Bronchial epithelial cell (primary cell): ENCODE measurements around the gene ADIPOR2. TPM values are rescaled to one million over a fixed set of nuclear protein-coding genes. Genes with fewer than 3 reads are reported as not detected.
A peak's percentile ranks its signal among the peaks of the same experiment; 100 is the strongest.

Experiments
- DNase-seq: peaks from one replicate; pipeline ENCODE4 v3.0.0-alpha.2; 2010; ENCODE audit warnings: low read depth
- FAIRE-seq: peaks from 2 replicates; lab custom pipeline; 2011; peaks lifted over from hg19 to GRCh38; lab: Jason Lieb, UNC
- H3K27me3 ChIP-seq: 2 replicates; pipeline ENCODE4 v1.5.1; 2011; ENCODE audit warnings: low read length; ENCODE audit not compliant: control insufficient read depth, insufficient read depth
- H3K36me3 ChIP-seq: 2 replicates; pipeline ENCODE4 v1.5.1; 2011; ENCODE audit warnings: low read length; ENCODE audit not compliant: control insufficient read depth, insufficient read depth
- H3K4me3 ChIP-seq: 2 replicates; pipeline ENCODE4 v1.5.1; 2011; ENCODE audit warnings: mild to moderate bottlenecking, low read depth, low read length, control low read depth
- CTCF ChIP-seq: IDR thresholded peaks from 2 replicates; pipeline ENCODE4 v1.5.1; 2011; ENCODE audit warnings: mild to moderate bottlenecking, moderate library complexity, low read length, control low read depth, inconsistent platforms; ENCODE audit not compliant: insufficient read depth, severe bottlenecking
- total RNA-seq: library from RNA; depleted of rRNA; stranded (reverse); fragments of >200 nt; gene quantifications from 2 replicates; pipeline ENCODE4 v1.2.1, GENCODE V29; 2014

ADIPOR2 gene, protein sequence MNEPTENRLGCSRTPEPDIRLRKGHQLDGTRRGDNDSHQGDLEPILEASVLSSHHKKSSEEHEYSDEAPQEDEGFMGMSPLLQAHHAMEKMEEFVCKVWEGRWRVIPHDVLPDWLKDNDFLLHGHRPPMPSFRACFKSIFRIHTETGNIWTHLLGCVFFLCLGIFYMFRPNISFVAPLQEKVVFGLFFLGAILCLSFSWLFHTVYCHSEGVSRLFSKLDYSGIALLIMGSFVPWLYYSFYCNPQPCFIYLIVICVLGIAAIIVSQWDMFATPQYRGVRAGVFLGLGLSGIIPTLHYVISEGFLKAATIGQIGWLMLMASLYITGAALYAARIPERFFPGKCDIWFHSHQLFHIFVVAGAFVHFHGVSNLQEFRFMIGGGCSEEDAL
- 41.6 and 61.2 TPM in 2 replicates for total RNA-seq

DNA sequence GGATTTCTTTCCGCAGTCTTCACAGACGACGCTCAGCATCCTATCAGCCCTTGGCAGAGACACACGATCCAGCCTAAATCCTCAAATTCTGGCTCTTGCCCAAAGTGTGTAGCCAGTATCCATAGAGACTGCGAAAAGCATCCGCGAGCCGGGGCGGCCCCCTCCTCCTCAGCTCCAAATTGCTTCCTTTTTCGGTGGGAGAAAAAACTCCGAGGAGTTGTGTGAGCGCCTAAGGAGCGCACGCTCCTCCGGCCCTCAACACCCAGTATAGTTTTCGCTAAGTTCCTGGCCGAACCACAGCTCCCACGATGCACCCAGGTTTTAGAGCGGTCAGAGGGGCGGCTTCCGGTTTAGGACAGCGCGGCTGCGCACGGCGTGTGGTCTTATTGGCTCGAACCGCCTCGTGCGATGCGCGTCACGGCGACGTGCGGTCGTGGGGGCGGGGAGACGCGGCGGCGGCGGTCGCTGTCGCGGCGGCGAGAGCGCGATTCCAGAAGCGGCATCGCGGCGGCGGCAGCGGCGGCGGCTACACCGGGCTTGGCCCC, at the start of gene ADIPOR2:
TSS of gene ADIPOR2 (plus strand) at position 493 of the 545 bp plus-strand sequence. CDS start 63,274 bp downstream, outside the sequence.
- no peak for TF ChIP-seq CTCF
- no peak for FAIRE-seq
- peak; percentile 90 for DNase-seq
- H3K4me3 ChIP-seq: peak within 1 kb of the TSS; percentile 98
- no peaks in the 10 kb centered on the region for H3K36me3 ChIP-seq
- no peaks in the 10 kb centered on the region for H3K27me3 ChIP-seq

DNA sequence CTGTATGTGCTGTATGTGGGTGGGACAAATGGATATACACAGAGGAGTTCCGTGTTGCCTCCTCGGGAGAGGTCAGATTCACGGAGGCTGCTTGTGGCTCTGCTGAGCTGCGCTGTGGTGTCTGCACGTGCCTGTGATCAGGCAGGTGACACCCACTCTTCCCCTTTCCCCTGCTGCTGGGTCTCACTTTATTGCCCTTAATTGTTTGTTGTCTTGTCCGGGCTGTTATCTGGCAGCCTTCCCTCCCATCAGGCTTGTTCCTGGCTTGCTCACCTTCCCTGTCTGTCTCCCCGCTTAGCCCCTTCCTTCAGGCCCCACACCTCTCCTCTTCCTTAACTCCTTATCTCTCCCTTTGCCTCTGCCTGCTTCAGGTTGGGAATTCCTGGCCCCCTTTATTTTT, 48.4 kb upstream of the ADIPOR2 start:
- FAIRE-seq (peak; percentile 60), DNase-seq (no peak)
- no peak overlapping the region for H3K4me3 ChIP-seq
- no peak for TF ChIP-seq CTCF
- H3K36me3 ChIP-seq: no peaks in the 10 kb centered on the region
- H3K27me3 ChIP-seq: no peaks in the 10 kb centered on the region

DNA sequence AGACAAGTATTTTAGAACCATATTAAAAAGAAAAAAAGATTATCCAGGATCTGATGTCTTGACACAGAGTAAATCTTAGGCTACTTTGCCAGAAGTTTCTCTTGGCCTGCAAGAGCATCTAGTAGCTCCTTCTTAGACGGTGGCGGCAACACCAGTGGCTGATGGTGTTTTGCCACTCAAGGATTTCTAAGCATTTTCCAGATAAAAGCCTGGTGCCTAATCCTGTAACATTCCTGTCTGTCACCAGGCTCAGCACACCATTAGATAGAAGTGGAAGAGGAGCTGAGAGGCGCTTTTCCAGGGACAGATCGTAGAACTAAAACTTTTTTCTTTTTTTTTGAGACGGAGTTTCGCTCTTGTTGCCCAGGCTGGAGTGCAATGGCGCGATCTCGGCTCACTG, 47.8 kb upstream of the ADIPOR2 start:
- DNase-seq (no peak), FAIRE-seq (no peak)
- Histone ChIP-seq H3K4me3 (no peak overlapping the region), H3K36me3 (no peaks in the 10 kb centered on the region), H3K27me3 (no peaks in the 10 kb centered on the region)
- no peak for TF ChIP-seq CTCF

- TF ChIP-seq CTCF: no peak
- Histone ChIP-seq H3K27me3 (no peaks in the 10 kb centered on the region), H3K36me3 (no peaks in the 10 kb centered on the region), H3K4me3 (no peak overlapping the region)
- no peak for FAIRE-seq
- no peak for DNase-seq
These were observed 46.9 kb upstream of the ADIPOR2 start for GRCh38 chr12:1643905-1644533.

DNA sequence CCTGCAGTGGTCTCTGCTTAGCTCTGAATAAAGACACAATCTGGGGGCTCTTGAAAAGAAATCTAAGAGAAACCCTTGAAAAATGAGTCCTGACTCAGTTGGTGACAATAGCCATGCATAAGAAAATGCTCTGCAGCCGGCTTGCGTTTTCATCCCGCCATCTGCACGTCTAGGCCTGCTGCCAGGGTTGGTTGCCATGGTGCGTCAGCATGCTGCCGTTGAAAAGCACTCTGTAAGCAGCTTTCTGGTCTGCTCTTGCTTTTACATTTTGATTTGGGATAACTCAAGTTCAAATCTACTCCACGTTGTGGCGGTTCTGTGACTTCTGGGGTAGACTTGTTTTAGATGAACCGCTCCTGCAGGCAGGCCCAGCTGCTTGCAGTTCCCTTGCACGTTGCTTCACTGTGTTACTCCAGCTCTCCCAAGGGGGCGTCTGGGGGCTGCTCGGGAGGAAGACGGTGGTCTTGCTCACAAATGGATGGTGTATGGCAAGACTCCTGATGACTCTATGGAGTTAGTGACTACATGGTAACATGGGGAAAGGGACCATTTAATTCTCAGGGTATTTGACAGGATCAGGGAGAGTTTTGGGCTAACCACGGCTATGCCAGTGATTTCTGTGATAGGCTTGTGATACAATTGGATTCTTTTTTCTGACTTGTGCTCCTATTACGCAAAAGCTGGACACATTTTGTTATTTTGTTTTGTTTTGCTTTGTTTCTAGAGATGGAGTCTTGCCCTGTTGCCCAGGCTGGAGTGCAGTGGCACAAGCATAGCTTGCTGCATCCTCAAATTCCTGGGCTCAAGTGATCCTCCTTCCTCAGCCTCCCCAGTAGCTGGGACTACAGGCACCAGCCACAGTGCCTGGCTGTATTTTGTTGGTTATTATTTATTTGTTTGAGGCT, 46.1 kb upstream of the ADIPOR2 start:
- peak; percentile 66 for DNase-seq
- FAIRE-seq: no peak
- no peaks in the 10 kb centered on the region for H3K36me3 ChIP-seq
- no peak for TF ChIP-seq CTCF
- no peak overlapping the region for H3K4me3 ChIP-seq
- H3K27me3 ChIP-seq: no peaks in the 10 kb centered on the region
